ENCODE data around the gene FAM107B.

DNA sequence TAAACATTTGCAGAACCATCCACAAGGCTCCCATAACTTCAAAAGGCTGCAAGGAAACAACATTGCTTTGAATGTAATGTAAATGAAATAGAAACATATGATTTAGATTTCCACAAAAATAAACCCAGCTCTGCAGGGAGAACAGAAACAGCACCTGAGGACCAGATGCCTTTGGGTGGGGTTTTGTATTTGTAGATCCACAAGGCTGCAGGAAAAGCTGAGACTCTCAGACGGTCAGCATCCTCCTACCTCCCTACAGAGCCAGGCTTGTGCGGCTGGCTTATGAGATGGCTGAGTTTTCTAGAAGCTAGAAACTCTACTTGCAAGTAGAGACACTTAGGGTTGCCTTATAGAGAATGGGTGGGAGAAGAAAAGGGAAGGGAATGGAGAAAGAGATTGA is 49.8 kb downstream of the FAM107B start:
- no peak for TF ChIP-seq POLR2A (IDR thresholded peaks at IDR 0.05)
- TF ChIP-seq, protein P1, sequence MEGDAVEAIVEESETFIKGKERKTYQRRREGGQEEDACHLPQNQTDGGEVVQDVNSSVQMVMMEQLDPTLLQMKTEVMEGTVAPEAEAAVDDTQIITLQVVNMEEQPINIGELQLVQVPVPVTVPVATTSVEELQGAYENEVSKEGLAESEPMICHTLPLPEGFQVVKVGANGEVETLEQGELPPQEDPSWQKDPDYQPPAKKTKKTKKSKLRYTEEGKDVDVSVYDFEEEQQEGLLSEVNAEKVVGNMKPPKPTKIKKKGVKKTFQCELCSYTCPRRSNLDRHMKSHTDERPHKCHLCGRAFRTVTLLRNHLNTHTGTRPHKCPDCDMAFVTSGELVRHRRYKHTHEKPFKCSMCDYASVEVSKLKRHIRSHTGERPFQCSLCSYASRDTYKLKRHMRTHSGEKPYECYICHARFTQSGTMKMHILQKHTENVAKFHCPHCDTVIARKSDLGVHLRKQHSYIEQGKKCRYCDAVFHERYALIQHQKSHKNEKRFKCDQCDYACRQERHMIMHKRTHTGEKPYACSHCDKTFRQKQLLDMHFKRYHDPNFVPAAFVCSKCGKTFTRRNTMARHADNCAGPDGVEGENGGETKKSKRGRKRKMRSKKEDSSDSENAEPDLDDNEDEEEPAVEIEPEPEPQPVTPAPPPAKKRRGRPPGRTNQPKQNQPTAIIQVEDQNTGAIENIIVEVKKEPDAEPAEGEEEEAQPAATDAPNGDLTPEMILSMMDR (IDR thresholded peaks at IDR 0.05), result no peak

Measured in heart left ventricle (tissue), 13 donors.